ENCODE measurements around the gene VILL. TPM values are rescaled to one million over a fixed set of nuclear protein-coding genes. Genes with fewer than 3 reads are reported as not detected.
"Not testable (repeated sequence)": the region's sequence is repeated elsewhere in the genome, so short reads cannot be mapped to it uniquely, and the experiment has no call there.

The VILL gene
- total RNA-seq, 2 experiments from 2014 or later, result 15.4 to 18.3 TPM

GRCh38 chr3:37968813-37969595, 21.6 kb upstream of the VILL start:
- ATAC-seq (no peak), DNase-seq (no peak)
- Mint-ChIP-seq H3K27ac (no peak overlapping the region), H3K4me3 (no peak overlapping the region), H3K36me3 (no peaks in the 10 kb centered on the region), H3K27me3 (peaks cover 2% of the 10 kb centered on the region), H3K9me3 (ENCODE audit: low read depth) (no peaks in the 10 kb centered on the region), H3K4me1 (peaks cover 3% of the 10 kb centered on the region)
- CTCF ChIA-PET, result interaction anchor here (1.0 to 5.9 kb wide), 7 partner anchors 9 to 102 kb away, joined by 3 to 61 read pairs (median 5); no protein-coding TSS in a partner anchor

GRCh38 chr3:37969596-37970100, 20.9 kb upstream of the VILL start:
- ATAC-seq, result no peak
- peak; percentile 11 for DNase-seq
- Mint-ChIP-seq H3K4me1 (peaks cover 5% of the 10 kb centered on the region), H3K36me3 (no peaks in the 10 kb centered on the region), H3K9me3 (ENCODE audit: low read depth) (no peaks in the 10 kb centered on the region), H3K4me3 (no peak overlapping the region), H3K27ac (no peak overlapping the region), H3K27me3 (peaks cover under 1% of the 10 kb centered on the region)
- CTCF ChIA-PET, result interaction anchor here (0.7 to 5.0 kb wide), 4 partner anchors 27 to 147 kb away, joined by 3 to 49 read pairs (median 7); no protein-coding TSS in a partner anchor

- DNase-seq (peak; percentile 31), ATAC-seq (no peak)
- no peaks in the 10 kb centered on the region for H3K27me3 Mint-ChIP-seq
- no peaks in the 10 kb centered on the region for H3K9me3 Mint-ChIP-seq (ENCODE audit: low read depth)
- no peaks in the 10 kb centered on the region for H3K36me3 Mint-ChIP-seq
- no peak overlapping the region for H3K4me3 Mint-ChIP-seq
- no peak overlapping the region for H3K27ac Mint-ChIP-seq
- H3K4me1 Mint-ChIP-seq, result peaks cover 9% of the 10 kb centered on the region
- CTCF ChIA-PET, result interaction anchor here (0.7 to 5.0 kb wide), 4 partner anchors 10 to 104 kb away, joined by 3 to 49 read pairs (median 8); no protein-coding TSS in a partner anchor
Measured at GRCh38 chr3:37970802-37971201, 19.8 kb upstream of the VILL start.

GRCh38 chr3:37971467-37971866, 19.1 kb upstream of the VILL start:
- ATAC-seq, result no peak
- H3K36me3 Mint-ChIP-seq, result no peaks in the 10 kb centered on the region
- no peaks in the 10 kb centered on the region for H3K27me3 Mint-ChIP-seq
- no peak overlapping the region for H3K4me3 Mint-ChIP-seq
- CTCF ChIA-PET, result interaction anchor here (1.3 to 6.6 kb wide), 5 partner anchors 10 to 118 kb away, joined by 3 to 65 read pairs (median 8); no protein-coding TSS in a partner anchor
- no peak overlapping the region for H3K27ac Mint-ChIP-seq
- DNase-seq, result peak; percentile 22
- H3K9me3 Mint-ChIP-seq (ENCODE audit: low read depth), result no peaks in the 10 kb centered on the region
- peaks cover 9% of the 10 kb centered on the region for H3K4me1 Mint-ChIP-seq

GRCh38 chr3:37972056-37972455, 18.5 kb upstream of the VILL start:
- H3K27me3 Mint-ChIP-seq; H3K4me3 Mint-ChIP-seq; H3K36me3 Mint-ChIP-seq; H3K27ac Mint-ChIP-seq; ATAC-seq; H3K4me1 Mint-ChIP-seq; H3K9me3 Mint-ChIP-seq (ENCODE audit: low read depth); DNase-seq: not testable (repeated sequence)
- CTCF ChIA-PET, result interaction anchor here (1.3 to 6.6 kb wide), 4 partner anchors 14 to 118 kb away, joined by 3 to 65 read pairs (median 10); no protein-coding TSS in a partner anchor

GRCh38 chr3:37973246-37974054, 17.1 kb upstream of the VILL start:
- Mint-ChIP-seq H3K27ac (no peak overlapping the region), H3K36me3 (no peaks in the 10 kb centered on the region), H3K9me3 (ENCODE audit: low read depth) (no peaks in the 10 kb centered on the region), H3K4me3 (no peak overlapping the region), H3K4me1 (peaks cover 9% of the 10 kb centered on the region), H3K27me3 (no peaks in the 10 kb centered on the region)
- CTCF ChIA-PET, result interaction anchor here (0.6 to 10.3 kb wide), 28 partner anchors 7 to 1108 kb away, joined by 3 to 65 read pairs (median 8); partner anchors contain the start of genes VILL and XYLB
- DNase-seq (peak; percentile 35), ATAC-seq (no peak)

GRCh38 chr3:37974121-37975083, 16.2 kb upstream of the VILL start:
- no peak overlapping the region for H3K27ac Mint-ChIP-seq
- peaks cover 9% of the 10 kb centered on the region for H3K4me1 Mint-ChIP-seq
- peaks cover 2% of the 10 kb centered on the region for H3K27me3 Mint-ChIP-seq
- H3K36me3 Mint-ChIP-seq, result no peaks in the 10 kb centered on the region
- ATAC-seq, result peak; percentile 96
- H3K4me3 Mint-ChIP-seq, result no peak overlapping the region
- H3K9me3 Mint-ChIP-seq (ENCODE audit: low read depth), result no peaks in the 10 kb centered on the region
- peak; percentile 82 for DNase-seq
- CTCF ChIA-PET, result interaction anchor here (0.6 to 10.3 kb wide), 38 partner anchors 8 to 1109 kb away, joined by 3 to 65 read pairs (median 5); partner anchors contain the start of genes DLEC1, VILL and XYLB

- no peak overlapping the region for H3K4me3 Mint-ChIP-seq
- H3K27me3 Mint-ChIP-seq, result peaks cover 7% of the 10 kb centered on the region
- no peaks in the 10 kb centered on the region for H3K9me3 Mint-ChIP-seq (ENCODE audit: low read depth)
- CTCF ChIA-PET, result interaction anchor here (0.8 to 10.3 kb wide), 5 partner anchors 9 to 125 kb away, joined by 3 to 61 read pairs (median 4); no protein-coding TSS in a partner anchor
- DNase-seq (no peak), ATAC-seq (no peak)
- H3K36me3 Mint-ChIP-seq, result no peaks in the 10 kb centered on the region
- H3K27ac Mint-ChIP-seq, result no peak overlapping the region
- H3K4me1 Mint-ChIP-seq, result peaks cover 3% of the 10 kb centered on the region
Measured at GRCh38 chr3:37979541-37980461, 10.8 kb upstream of the VILL start.

GRCh38 chr3:37980462-37981347, 9.9 kb upstream of the VILL start:
- CTCF ChIA-PET, result interaction anchor here (0.8 to 10.3 kb wide), 7 partner anchors 10 to 126 kb away, joined by 3 to 61 read pairs (median 4); no protein-coding TSS in a partner anchor
- DNase-seq (no peak), ATAC-seq (no peak)
- no peaks in the 10 kb centered on the region for H3K36me3 Mint-ChIP-seq
- peaks cover 7% of the 10 kb centered on the region for H3K27me3 Mint-ChIP-seq
- H3K4me3 Mint-ChIP-seq, result no peak overlapping the region
- no peak overlapping the region for H3K27ac Mint-ChIP-seq
- H3K9me3 Mint-ChIP-seq (ENCODE audit: low read depth), result no peaks in the 10 kb centered on the region
- H3K4me1 Mint-ChIP-seq, result no peaks in the 10 kb centered on the region

GRCh38 chr3:37981348-37981664, 9.3 kb upstream of the VILL start:
- DNase-seq (no peak), ATAC-seq (no peak)
- Mint-ChIP-seq H3K27ac (no peak overlapping the region), H3K27me3 (peaks cover 7% of the 10 kb centered on the region), H3K4me1 (no peaks in the 10 kb centered on the region), H3K4me3 (no peak overlapping the region), H3K36me3 (no peaks in the 10 kb centered on the region), H3K9me3 (ENCODE audit: low read depth) (no peaks in the 10 kb centered on the region)
- CTCF ChIA-PET, result interaction anchor here (1.1 to 10.3 kb wide), 6 partner anchors 11 to 126 kb away, joined by 3 to 61 read pairs (median 4); no protein-coding TSS in a partner anchor

GRCh38 chr3:37982331-37982730, 8.3 kb upstream of the VILL start:
- Mint-ChIP-seq H3K27ac (no peak overlapping the region), H3K36me3 (no peaks in the 10 kb centered on the region), H3K4me1 (no peaks in the 10 kb centered on the region), H3K9me3 (ENCODE audit: low read depth) (no peaks in the 10 kb centered on the region), H3K4me3 (no peak overlapping the region), H3K27me3 (peaks cover 7% of the 10 kb centered on the region)
- no peak for DNase-seq
- no peak for ATAC-seq
- CTCF ChIA-PET, result interaction anchor here (0.5 to 10.3 kb wide), 6 partner anchors 12 to 389 kb away, joined by 3 to 61 read pairs (median 4); no protein-coding TSS in a partner anchor
